Measurements from ENCODE around the gene FGFR1OP2.

FGFR1OP2 gene

DNA sequence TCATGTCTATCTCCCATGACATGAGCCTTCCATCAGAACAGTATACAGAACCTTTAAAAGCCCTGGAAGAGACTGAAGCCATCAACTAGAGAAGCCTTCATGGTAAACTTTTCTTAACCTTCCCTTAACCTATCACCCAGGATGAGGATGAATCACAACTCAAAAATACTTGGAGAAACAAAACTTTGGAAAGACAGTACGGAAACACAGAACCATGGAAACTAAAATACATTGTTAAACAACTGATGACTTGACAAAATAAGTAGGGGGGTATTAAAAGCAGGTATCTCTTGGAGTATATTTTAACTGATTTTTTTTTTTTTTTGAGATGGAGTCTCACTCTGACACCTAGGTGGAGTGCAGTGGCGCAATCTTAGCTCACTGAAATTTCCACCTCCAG, 67.2 kb downstream of the FGFR1OP2 start:
- DNase-seq = no peak

DNA sequence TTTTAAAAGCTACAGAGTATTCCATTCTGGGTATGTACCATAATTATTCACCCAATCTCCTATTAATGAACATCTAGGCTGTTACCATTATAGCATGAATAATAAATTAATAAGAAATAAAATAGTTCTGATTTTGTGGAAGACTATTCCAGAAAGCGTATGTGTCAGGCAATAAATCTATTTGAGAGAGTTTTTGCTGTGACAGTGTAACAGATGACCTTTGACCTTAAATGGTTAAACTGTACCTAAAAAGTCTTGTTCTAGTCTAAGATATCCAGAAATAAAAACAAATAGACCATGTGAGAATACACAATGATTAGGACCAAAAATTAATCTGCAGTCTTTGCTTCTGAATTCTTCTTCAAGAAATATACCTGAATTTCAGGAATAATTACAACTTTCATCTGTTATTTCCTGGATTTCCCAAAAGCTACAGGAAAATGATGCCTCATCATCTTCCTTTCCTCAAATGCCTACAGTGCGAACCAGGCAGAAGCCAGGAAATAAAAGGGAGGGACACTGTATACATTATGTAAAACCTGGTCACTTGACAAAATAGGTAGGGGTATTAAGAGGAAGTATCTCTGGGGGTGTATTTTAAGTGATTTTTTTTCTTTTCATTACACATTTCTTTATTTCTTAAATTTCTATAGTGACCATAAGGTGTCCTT, 68.7 kb downstream of the FGFR1OP2 start:
- no peak for DNase-seq

DNA sequence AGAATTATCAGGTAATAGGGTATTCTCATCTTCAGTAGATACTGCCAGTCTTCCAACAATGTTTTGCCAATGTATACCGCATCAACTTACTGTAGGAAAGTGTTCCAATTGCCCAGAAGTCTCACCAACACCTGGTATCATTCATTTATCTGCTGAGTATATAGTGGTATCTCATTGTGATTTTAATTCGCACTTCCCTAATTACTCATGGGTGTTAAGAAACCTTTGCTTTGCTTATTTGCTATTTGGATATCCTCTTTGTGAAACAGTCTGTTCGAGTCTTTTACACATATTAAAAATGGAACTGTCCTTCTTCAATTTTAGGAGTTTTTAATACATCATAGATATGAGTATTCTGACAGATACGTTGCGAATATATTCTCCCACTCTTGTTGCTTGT, 69.8 kb downstream of the FGFR1OP2 start:
- no peak for DNase-seq

DNA sequence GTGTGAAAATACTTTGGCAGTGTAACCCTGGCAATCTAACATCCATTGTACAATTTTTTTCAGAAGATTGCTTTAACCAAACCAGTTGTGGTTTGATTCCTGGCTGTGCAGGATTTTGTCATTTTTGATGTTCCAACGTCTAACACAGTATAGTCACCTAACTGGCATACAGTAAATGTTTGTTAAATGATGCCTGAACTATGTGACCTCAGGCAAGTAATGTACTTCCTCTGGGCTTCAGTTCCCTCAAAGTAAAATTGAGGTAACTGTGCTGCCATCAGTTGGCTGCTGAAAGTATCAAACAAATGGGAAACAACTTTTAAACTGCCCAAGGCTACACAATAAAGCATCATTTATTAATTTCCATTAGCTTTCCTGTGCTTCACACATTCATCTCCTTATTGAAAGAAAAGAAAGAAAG, 71.6 kb downstream of the FGFR1OP2 start:
- no peak for DNase-seq

DNA sequence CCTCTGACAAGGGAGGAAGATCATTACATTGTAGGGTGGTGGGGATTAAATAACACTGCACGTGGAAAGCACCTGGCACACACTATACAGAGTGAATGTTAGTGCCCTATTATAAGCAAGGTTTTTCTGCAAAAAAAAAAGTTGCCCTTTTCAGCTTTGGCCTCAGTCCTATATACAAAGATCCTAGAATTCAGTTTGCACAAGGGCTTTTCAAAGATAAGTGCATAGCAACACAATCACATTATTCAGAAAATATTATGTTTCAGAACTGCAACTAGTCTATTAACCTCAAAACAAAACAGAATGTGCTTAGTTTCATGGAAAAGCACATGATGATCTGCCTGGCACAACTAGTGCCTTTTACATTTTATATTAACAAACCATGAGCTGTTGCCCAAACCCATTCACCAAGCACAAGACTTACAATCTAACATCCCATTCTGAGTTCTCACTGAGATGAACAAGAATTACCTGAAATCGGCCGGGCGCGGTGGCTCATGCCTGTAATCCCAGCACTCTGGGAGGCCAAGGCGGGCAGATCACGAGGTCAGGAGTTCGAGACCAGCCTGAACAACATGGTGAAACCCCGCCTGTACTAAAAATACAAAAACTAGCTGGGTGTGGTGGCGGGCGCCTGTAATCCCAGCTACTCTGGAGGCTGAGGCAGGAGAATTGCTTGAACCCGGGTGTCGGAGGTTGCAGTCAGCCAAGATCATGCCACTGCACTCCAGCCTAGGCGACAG, 74.1 kb downstream of the FGFR1OP2 start:
- DNase-seq = no peak

DNA sequence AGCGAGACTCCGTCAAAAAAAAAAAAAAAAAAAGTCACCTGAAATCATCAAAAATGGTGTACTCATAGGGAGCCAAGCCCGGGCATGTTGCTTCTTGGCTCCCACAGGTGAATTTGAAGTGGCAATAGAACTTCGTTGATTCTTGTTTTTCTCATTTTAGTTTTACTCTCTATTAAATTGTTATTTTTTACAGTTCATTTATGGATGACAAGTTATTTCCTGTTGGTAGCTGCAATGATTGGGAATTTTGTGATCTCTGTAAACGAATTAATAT, 74.6 kb downstream of the FGFR1OP2 start:
- DNase-seq = no peak

DNA sequence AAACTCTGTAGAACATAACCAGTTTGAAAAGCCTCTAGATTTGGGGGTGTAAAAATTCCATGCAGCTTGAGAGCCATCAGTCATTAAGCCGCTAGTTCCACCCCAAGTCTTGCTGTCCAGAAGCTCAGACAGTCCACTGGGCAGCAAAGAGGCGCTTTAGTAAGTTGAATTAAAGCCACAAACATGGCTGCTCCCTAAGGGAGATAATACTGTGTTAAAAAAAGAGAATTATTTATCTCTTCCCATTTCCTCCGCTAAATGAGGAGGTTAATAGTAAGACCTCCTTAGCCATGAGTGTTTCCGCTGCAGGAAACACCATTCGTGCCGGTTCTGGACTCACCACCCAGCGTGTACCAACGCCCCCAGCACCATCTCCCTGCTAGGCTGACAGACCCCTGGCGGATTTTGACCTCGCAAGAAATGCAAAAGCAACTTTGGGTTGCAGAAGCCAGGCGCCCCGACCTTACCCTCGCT, 75.4 kb downstream of the FGFR1OP2 start:
- DNase-seq = no peak

DNA sequence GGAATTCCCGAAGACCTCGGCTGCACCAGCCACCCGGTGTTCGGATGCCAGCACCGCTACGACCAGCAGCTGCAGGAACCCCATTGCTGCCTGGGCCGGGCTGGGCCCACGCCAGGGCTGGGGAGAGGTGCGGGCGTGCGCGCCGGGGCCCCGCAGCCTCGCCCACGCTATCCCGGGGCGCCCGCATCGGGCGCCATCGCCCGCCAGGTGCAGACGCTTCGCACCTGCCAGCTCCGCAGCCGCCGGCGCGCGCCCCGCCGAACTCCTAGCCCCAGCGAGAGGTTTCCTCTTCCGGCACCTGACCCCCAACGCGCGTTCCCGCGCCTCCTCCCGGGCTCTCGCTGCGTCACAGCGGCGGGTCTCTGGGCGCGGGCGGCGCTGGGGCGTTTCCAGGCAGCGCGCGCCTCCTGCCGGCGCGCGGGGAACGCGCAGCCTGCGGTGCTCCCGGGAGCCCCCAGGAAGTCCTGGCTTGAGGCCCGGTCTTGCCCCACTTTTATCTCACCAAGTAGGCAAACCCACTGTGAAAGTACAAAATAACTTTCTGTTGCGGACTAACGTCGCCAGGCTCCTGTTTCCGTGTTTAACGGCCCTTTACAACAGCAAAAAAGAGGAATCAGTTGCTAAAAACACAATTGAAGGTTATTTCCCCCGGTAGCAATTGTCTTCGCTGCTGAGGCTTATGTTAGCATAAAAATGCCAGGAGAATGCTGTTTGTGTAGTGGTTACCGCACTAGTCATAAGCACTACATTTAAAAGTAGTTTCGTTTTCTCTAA, 76.0 kb downstream of the FGFR1OP2 start, which contains the start of gene TM7SF3:
Gene TM7SF3, minus strand, starts transcription at position 300 of the 774 bp plus-strand sequence. Its CDS starts 216 bp downstream, at position 84.
- DNase-seq = peak; percentile 90

DNA sequence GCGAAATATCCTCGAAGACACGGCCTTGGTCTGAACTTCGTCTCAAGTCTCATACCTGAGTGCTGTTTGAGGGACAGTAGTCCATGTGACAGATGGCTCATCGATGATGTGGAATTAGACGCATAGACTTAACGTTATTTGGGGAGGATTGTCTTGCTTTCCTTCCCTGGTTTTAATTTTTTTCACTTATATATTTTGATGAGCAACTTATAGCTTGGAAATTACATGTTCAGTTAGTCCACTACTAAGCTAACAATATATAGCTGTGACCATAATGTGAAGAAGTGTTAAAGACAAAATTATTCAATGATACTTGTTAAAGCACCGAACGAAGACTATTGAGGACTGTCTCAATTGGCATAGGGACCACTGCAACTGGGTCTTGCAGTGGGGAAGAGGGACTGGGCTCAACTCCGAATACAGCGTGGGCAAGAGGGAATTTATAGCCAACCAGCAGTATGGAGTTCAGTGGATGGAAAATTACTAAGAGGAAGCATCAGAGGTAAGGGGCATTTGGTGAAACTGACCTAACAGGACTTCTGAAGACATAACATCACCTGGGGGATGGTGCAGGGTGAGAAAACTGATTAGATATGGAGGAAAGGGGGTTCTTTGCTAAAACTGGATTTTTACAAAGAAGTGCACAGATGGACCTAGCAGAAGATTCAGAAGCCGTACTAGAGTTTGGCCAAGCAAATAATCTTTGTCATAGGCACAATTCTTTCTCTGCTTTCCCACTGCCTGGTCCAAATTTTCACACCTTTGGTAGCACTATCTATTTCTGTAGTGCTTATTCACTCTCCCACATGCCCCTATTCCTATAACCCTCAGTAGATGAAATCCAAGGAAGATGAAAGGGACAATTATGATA, 76.8 kb downstream of the FGFR1OP2 start:
- DNase-seq = no peak

DNA sequence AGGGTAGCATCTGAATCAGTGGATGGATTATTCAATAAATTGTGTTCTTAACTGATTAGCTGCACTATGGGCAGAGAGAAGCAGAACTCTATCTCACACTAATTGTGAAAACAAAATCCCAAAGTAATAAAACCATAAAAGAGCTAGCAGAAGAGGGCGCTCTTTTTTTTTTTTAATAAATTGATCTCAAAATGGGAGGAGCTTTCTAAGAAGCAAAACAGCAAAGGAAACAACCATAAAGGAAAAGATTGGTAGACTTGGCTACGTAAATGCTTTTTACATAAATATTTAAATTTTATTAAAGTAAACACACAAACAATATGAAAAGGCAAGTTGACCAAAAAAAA, 77.4 kb downstream of the FGFR1OP2 start:
- DNase-seq = no peak

Data from T1000 (cell line).